GM12878 (cell line): ENCODE data around the gene FGF11. TPM values are rescaled to one million over a fixed set of nuclear protein-coding genes. Genes with fewer than 3 reads are reported as not detected.

ENCODE experiments used
- ATAC-seq: fragments of 200-7000 bp; cut with Tn5 transposase; 3 replicates; pipeline ENCODE4 v1.9.1; 2020; ENCODE audit warnings: mild to moderate bottlenecking, moderate library complexity
- BruUV-seq: library from RNA; stranded (reverse); fragments of 400-500 nt; replicated peaks from 2 replicates; lab custom pipeline; 2021; lab: Mats Ljungman, UMichigan
- CTCF ChIA-PET: fragments of 300-600 bp; sonication (Branson Sonifier 250); formaldehyde crosslinking; extraction: SDS; loops from one replicate; lab custom pipeline; 2021; ENCODE audit warnings: inconsistent platforms; lab: Yijun Ruan, JAX
- POLR2A ChIA-PET: fragments of 350-600 bp; formaldehyde crosslinking; extraction: SDS; loops from one replicate; lab custom pipeline; 2021; ENCODE audit warnings: inconsistent platforms; lab: Charles Lee
- RAD21 ChIA-PET: fragments of 300-600 bp; sonication (Branson Sonifier 250); formaldehyde crosslinking; loops from one replicate; lab custom pipeline; 2023; ENCODE audit warnings: antibody characterized with exemption; ENCODE audit not compliant: unreplicated experiment; lab: Charles Lee
- SMC1A ChIA-PET: fragments of 300-600 bp; sonication (Branson Sonifier 250); formaldehyde crosslinking; loops from one replicate; lab custom pipeline; 2023; ENCODE audit not compliant: unreplicated experiment, uncharacterized antibody; lab: Charles Lee
- DNase-seq: peaks from one replicate; pipeline ENCODE4 v3.0.0-alpha.2; 2011; ENCODE audit warnings: low read depth, low spot score
- FAIRE-seq: peaks from 3 replicates; lab custom pipeline; 2011; peaks lifted over from hg19 to GRCh38; lab: Jason Lieb, UNC
- H2AFZ ChIP-seq: 2 replicates; pipeline ENCODE4 v1.6.0; 2011; ENCODE audit warnings: low read depth, low read length, control low read depth; ENCODE audit not compliant: control insufficient read depth
- H3K27ac ChIP-seq: 2 replicates; pipeline ENCODE4 v1.5.1; 2011; ENCODE audit warnings: control low read depth; ENCODE audit not compliant: control insufficient read depth, insufficient read depth
- H3K27me3 ChIP-seq, 2 experiments: replicated peaks in 1 of 2; 2 replicates each; pipeline versions ENCODE4 v1.6.0 to v1.6.1; 2011; ENCODE audit warnings: low read length in 1 of 2; ENCODE audit not compliant: control insufficient read depth in 2 of 2, insufficient read depth in 2 of 2
- H3K36me3 ChIP-seq, 2 experiments: 2 replicates each; pipeline ENCODE4 v1.5.1; 2011; ENCODE audit warnings: low read length in 1 of 2; ENCODE audit not compliant: control insufficient read depth in 2 of 2, insufficient read depth in 2 of 2
- H3K4me1 ChIP-seq: 2 replicates; pipeline ENCODE4 v1.6.1; 2011; ENCODE audit warnings: mild to moderate bottlenecking, low read length, moderate library complexity, mixed read lengths; ENCODE audit not compliant: control insufficient read depth, insufficient read depth
- H3K4me2 ChIP-seq: 2 replicates; pipeline ENCODE4 v1.6.0; 2011; ENCODE audit warnings: control low read depth; ENCODE audit not compliant: control insufficient read depth, insufficient read depth
- H3K4me3 ChIP-seq: fragments of 200-600 bp; sonication (generic); 2 replicates; pipeline ENCODE4 v1.5.1; 2016
- H3K79me2 ChIP-seq: 2 replicates; pipeline ENCODE4 v1.6.0; 2011; ENCODE audit warnings: low read length; ENCODE audit not compliant: control insufficient read depth, insufficient read depth
- H3K9ac ChIP-seq: 2 replicates; pipeline ENCODE4 v1.8.0; 2011; ENCODE audit warnings: low read length, control low read depth, mixed read lengths; ENCODE audit not compliant: control insufficient read depth, insufficient read depth
- H3K9me3 ChIP-seq: replicated peaks from 3 replicates; pipeline ENCODE4 v1.5.1; 2011; ENCODE audit warnings: mild to moderate bottlenecking, low read length; ENCODE audit not compliant: control insufficient read depth, insufficient read depth
- H4K20me1 ChIP-seq: 2 replicates; pipeline ENCODE4 v1.6.0; 2011; ENCODE audit not compliant: control insufficient read depth, insufficient read depth
- ATF2 ChIP-seq: IDR thresholded peaks from 2 replicates; pipeline ENCODE4 v1.6.1; 2012; ENCODE audit warnings: low read length, inconsistent platforms
- CBX3 ChIP-seq: fragments of 200-600 bp; sonication (generic); IDR thresholded peaks from 2 replicates; pipeline ENCODE4 v1.6.1; 2016; ENCODE audit warnings: low read depth, borderline replicate concordance
- CREM ChIP-seq: IDR thresholded peaks from 2 replicates; pipeline ENCODE4 v1.6.1; 2014; ENCODE audit warnings: antibody characterized with exemption, low read depth
- CTCF ChIP-seq, 3 experiments: IDR thresholded peaks in 2 of 3; conservative IDR thresholded peaks in 1 of 3; 2 replicates each; pipeline ENCODE4 v1.5.1; 2011; ENCODE audit warnings: low read depth in 3 of 3, low read length in 3 of 3, mild to moderate bottlenecking in 3 of 3, control low read depth in 2 of 3, moderate library complexity in 2 of 3, inconsistent platforms in 1 of 3, mixed read lengths in 1 of 3; ENCODE audit not compliant: control insufficient read depth in 2 of 3, insufficient read depth in 1 of 3; ENCODE audit errors: extremely low read depth in 1 of 3
- ESRRA ChIP-seq: IDR thresholded peaks from 2 replicates; pipeline ENCODE4 v1.6.1; 2012; ENCODE audit warnings: mild to moderate bottlenecking, low read length, improper control_type of control experiment
- GABPA ChIP-seq: IDR thresholded peaks from 2 replicates; pipeline ENCODE4 v1.6.1; 2014; ENCODE audit warnings: antibody characterized with exemption, low read depth, mild to moderate bottlenecking, inconsistent platforms
- JUNB ChIP-seq: IDR thresholded peaks from 2 replicates; pipeline ENCODE4 v1.6.1; 2016; ENCODE audit warnings: antibody characterized with exemption, mild to moderate bottlenecking
- KLF5 ChIP-seq: fragments of 450-650 bp; IDR thresholded peaks from 2 replicates; pipeline ENCODE4 v1.6.1; 2014; ENCODE audit warnings: mild to moderate bottlenecking; ENCODE audit not compliant: partially characterized antibody
- NFYA ChIP-seq: IDR thresholded peaks from 2 replicates; pipeline ENCODE4 v1.6.1; 2011; ENCODE audit warnings: low read depth, mild to moderate bottlenecking, low read length, improper control_type of control experiment, borderline replicate concordance
- POU2F2 ChIP-seq: IDR thresholded peaks from 3 replicates; pipeline ENCODE4 v1.6.1; 2011; ENCODE audit warnings: low read depth, mild to moderate bottlenecking, low read length, borderline replicate concordance
- RAD51 ChIP-seq: fragments of 450-650 bp; IDR thresholded peaks from 2 replicates; pipeline ENCODE4 v1.6.1; 2016; ENCODE audit warnings: moderate library complexity, mild to moderate bottlenecking, inconsistent platforms
- SMARCA5 ChIP-seq: fragments of 450-650 bp; IDR thresholded peaks from 2 replicates; pipeline ENCODE4 v1.6.1; 2017; ENCODE audit warnings: mild to moderate bottlenecking
- SUZ12 ChIP-seq: fragments of 200-600 bp; sonication (generic); IDR thresholded peaks from one replicate; pipeline ENCODE4 v1.6.1; 2018; ENCODE audit warnings: antibody characterized with exemption, mild to moderate bottlenecking; ENCODE audit not compliant: unreplicated experiment
- YY1 ChIP-seq: IDR thresholded peaks from 2 replicates; pipeline ENCODE4 v1.6.1; 2011; ENCODE audit warnings: low read depth, mild to moderate bottlenecking, low read length
- ZZZ3 ChIP-seq: IDR thresholded peaks from 2 replicates; pipeline ENCODE4 v1.6.1; 2011; ENCODE audit warnings: low read depth; ENCODE audit not compliant: control insufficient read depth, insufficient read length
- WGBS: methylation state at CpG from one replicate; pipeline ENCODE4 v1.1.6; 2016; ENCODE audit warnings: low lambda C conversion rate; ENCODE audit not compliant: insufficient replicate concordance, insufficient coverage; ENCODE audit errors: missing lambda C conversion rate; 5-methylcytosine and 5-hydroxymethylcytosine counted together
- in situ Hi-C: fragments of 300-500 bp; cut with MboI; formaldehyde crosslinking; loops from 9 replicates; pipeline ENCODE4 v1.14.3; 2018; ENCODE audit warnings: mixed read lengths
- intact Hi-C: fragments of 100-400 bp; cut with micrococcal nuclease; formaldehyde crosslinking; loops from one replicate; pipeline ENCODE4 v1.14.2; 2022; ENCODE audit not compliant: unreplicated experiment
- polyA plus RNA-seq, 11 experiments: library from polyadenylated mRNA; depleted of rRNA in 4 of 11; unstranded in 6 of 11; stranded (reverse) in 5 of 11; fragments of >200 nt; fragmentation: Nextera tagmentation in 4 of 11; fragmentation: Illumina TruSeq in 1 of 11; extraction: Ambion mirVana in 4 of 11; extraction: Trizol in 1 of 11; gene quantifications; 1 replicate in 1 of 11; 2 replicates in 10 of 11; pipeline versions ENCODE4 v1.2.1 to v1.2.3, GENCODE V29; 2011 to 2016; ENCODE audit warnings: inconsistent platforms in 2 of 11, missing spikeins in 2 of 11, low read depth in 1 of 11
- total RNA-seq, 4 experiments: library from RNA; depleted of rRNA in 3 of 4; stranded (reverse); fragments of >200 nt in 3 of 4; fragmentation: Illumina TruSeq in 1 of 4; extraction: Trizol in 1 of 4; gene quantifications; 2 replicates each; pipeline versions ENCODE4 v1.2.1 to v1.2.3, GENCODE V29; 2013 to 2021

FGF11 gene
- total and polyA plus RNA-seq, 10 of the 15 experiments (the other 5 are each of a cell fraction or from before 2014, with no cell fraction given): 0.69 to 21.1 (median 2.6) TPM

DNA sequence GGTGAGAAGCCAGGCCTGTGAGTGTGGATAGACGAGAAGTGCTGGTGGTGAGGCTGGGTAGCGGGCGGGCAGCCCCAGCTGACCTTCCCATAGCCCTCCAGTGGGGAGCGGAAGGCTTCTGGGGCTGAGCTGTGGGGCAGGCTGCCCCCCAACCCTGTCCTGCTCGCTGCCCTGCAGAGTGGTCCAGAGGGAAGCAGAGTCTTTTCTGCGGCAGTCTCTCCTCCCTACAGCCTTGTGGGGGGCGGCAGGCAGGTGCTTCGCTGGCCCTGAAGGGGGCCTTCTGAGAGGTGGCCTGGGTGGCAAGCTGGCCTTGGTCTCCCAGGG, 27.9 kb upstream of the FGF11 start:
- FAIRE-seq: no peak
- ChIA-PET RAD21 (no interaction called here), POLR2A (no interaction called here), SMC1A (no interaction called here), CTCF (no interaction called here)
- in situ Hi-C loops: no loop called here
- no peaks in the 10 kb centered on the region for H3K9me3 ChIP-seq
- no peak overlapping the region for H3K4me3 ChIP-seq
- ATAC-seq: no peak
- no peak overlapping the region for H3K4me2 ChIP-seq
- H3K79me2 ChIP-seq: no peaks in the 10 kb centered on the region
- DNase-seq: no peak
- BruUV-seq: no TSS peak
- no peaks in the 10 kb centered on the region for H3K4me1 ChIP-seq
- no peaks in the 10 kb centered on the region for H3K36me3 ChIP-seq
- intact Hi-C loops: no loop called here
- H3K27ac ChIP-seq: no peak overlapping the region
- no peaks in the 10 kb centered on the region; a peak in 2 of 4 replicates for H3K27me3 ChIP-seq
- no peak for TF ChIP-seq KLF5
- TF ChIP-seq SUZ12: no peak
- H4K20me1 ChIP-seq: no peaks in the 10 kb centered on the region
- no peak overlapping the region for H2AFZ ChIP-seq
- WGBS: 51% methylated on average over 6 of the region's 8 CpGs
- H3K9ac ChIP-seq: no peak overlapping the region

DNA sequence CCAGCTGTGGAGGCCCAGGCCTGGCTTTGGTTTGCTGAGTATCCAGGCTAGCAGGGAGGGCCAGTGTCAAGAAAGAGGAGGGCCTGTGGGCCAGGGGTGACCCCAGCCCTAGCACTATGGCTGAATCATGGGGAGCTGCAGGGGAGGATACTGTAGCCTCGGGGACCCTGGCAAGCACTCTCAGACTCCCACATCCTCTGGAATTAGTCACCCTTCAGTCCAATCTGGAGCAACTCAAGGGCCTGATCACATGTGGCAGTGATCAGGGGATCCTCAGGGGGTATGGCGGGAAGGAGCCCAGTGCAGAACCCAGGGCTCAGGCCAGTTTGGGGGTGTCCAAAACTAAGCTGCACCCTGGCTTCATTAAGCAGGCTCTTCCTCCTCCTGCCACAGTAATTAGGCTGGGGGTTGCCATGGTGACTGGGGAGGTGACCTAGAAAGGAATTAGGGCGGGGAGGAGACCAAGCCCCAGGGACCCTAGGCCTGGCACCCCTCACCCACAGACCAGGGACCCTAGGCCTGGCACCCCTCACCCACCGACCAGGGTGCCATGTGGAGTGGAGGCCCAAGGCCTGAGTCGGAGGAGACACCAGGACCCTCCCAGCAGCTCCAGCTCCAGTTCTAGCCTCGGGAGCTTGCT, 25.8 kb upstream of the FGF11 start:
- in situ Hi-C loops: no loop called here
- no peak for FAIRE-seq
- TF ChIP-seq ZZZ3: no peak
- TF ChIP-seq ESRRA: no peak
- TF ChIP-seq JUNB: no peak
- no peak for TF ChIP-seq POU2F2
- TF ChIP-seq GABPA: no peak
- TF ChIP-seq ATF2: no peak
- TF ChIP-seq SMARCA5: no peak
- no peak for TF ChIP-seq CBX3
- TF ChIP-seq CREM: no peak
- no peak for TF ChIP-seq CTCF (IDR thresholded peaks at IDR 0.05 in 2 of 3, conservative IDR thresholded peaks at IDR 0.05 in 1 of 3; ENCODE audit: control insufficient read depth in 2 of 3, extremely low read depth in 1 of 3, insufficient read depth in 1 of 3, low read depth in 3 of 3, low read length in 3 of 3)
- TF ChIP-seq YY1: no peak
- no peak for TF ChIP-seq RAD51
- TF ChIP-seq NFYA: no peak

More for the DNA sequence above, 25.8 kb upstream of the FGF11 start:
- Histone ChIP-seq H3K9me3 (no peaks in the 10 kb centered on the region), H3K79me2 (no peaks in the 10 kb centered on the region), H3K4me1 (no peaks in the 10 kb centered on the region), H3K9ac (no peak overlapping the region), H3K4me2 (no peak overlapping the region), H2AFZ (no peak overlapping the region), H3K27ac (no peak overlapping the region), H4K20me1 (no peaks in the 10 kb centered on the region), H3K27me3 (no peaks in the 10 kb centered on the region; a peak in 2 of 4 replicates), H3K4me3 (no peak overlapping the region), H3K36me3 (no peaks in the 10 kb centered on the region)
- POLR2A ChIA-PET: no interaction called here
- CTCF ChIA-PET: interaction anchor here (0.7 kb wide), 1 partner anchor 12 kb away, joined by 3 read pairs; no protein-coding TSS in a partner anchor
- no peak for DNase-seq
- RAD21 ChIA-PET: interaction anchor here (1.1 kb wide), 1 partner anchor 9 kb away, joined by 5 read pairs; the partner anchor contains the start of gene TMEM256
- no peak for ATAC-seq
- WGBS: 10% methylated on average over 5 of the region's 6 CpGs
- intact Hi-C loops: no loop called here
- BruUV-seq: no TSS peak
- SMC1A ChIA-PET: no interaction called here
